Left kidney (tissue), 2 donors: ENCODE data around the gene PRM3. TPM values are rescaled to one million over a fixed set of nuclear protein-coding genes. Genes with fewer than 3 reads are reported as not detected.

Source experiments
- DNase-seq: peaks from one replicate; pipeline ENCODE4 v3.0.0-alpha.2; 2013
- polyA plus RNA-seq: library from polyadenylated mRNA; unstranded; fragments of 120-200 nt; gene quantifications from one replicate; pipeline ENCODE4 v1.2.1, GENCODE V29; 2013; ENCODE audit not compliant: insufficient read length

Gene PRM3
- polyA plus RNA-seq, 1 donor: not detected

DNA sequence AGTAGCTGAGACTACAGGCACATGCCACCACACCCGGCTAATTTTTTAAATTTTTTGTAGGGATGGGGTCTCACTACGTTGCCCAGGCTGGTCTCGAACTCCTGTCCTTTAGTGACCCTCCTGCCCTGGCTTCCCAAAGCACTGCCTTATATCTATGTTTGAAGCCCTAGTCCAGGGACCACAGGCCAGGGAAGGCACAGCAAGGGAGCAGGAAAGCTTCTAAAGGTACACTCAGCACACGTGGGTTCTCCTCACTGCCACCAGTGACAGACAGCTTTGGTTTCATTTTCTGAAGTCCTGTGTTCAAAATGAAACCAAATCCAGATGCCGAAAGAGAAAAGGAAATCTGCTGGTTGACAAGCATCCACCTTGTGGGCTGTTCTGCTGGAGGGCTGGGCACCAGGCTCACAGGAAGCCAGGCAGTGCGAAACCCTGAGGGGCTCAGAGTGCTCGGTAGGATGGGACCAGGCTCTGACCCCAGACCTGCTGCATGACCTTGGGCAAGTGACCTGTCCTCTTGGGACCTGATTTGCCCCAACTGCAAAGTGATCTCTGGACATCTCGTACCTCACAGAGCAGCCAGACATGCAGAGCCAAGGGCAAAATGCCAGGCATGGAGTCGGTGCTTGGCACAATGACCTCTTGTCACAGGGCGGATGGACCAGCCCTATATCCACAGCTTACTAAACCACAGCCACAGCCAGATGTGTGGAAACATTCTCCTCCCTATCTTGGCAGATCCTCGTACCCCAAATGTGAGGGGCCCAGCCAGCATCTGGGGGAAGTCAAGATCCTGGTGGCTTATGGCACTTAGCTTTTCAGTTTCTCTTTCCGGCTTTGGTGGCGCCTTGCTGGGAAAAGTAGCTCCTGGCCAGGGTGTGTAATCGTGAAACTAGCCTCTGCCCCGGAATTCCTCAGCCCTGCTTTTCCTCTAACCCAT, 14.6 kb downstream of the PRM3 start:
- DNase-seq: no peak

DNA sequence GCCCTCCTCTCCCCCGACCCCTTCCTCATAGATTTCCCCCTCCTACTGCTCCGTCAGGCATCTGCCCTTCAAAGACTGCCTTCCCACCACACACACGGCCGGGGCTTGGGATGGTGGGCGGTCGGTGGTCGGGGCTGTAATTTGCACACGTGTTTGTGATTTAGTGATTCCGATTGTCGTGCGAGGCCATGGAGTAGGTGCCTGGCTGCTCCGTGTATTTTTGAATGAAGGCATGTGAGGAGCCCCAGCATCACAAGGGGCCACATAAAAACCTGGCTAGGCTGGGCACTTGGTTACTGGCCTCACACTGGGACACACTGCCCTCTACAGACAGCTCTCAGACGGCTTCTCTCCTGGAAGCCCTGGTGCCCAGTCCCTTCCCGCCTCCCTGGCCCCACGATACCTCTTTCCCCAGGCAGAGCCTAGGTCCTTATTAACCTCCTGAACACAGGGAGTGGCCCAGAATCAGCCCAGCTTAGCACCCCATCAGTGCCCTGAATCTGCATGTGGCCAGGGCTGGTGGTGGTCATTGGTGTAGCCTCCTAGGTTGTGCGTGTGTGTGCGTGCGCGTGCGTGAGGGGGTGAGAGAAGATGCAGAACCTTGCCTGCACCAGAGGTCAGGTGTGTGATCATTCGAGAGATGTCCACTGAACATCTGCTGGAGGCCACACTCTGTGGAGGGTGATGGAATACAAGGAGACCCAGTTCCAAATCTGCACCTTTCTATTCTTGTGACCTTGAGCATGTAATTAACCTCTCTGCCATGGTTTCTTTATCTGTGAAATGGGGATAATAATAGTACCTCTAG, 16.1 kb downstream of the PRM3 start:
- peak; percentile 84 for DNase-seq

DNA sequence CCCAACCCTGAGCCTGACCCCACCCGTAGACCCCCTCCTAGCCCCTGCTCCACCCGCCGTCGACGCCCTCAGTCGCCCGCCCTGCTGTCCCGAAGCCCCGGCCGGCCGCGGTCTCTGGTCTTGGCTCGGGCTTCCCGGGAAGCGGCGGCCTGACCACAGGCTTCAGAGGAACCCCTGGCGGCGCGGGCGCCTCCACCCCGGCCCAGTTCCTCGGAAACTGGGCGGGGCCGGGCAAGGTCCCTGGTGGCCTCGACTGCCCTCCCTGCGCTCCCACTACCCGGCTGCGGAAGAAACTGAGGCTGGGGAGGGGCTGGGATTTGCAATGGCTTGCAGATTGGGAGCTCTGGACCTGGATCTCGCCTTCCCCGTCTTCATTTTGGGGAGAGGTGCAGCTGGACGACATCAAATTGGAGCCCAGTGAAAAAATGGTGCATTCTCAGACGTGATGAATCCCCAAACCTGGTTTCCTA, 16.7 kb downstream of the PRM3 start:
- DNase-seq: no peak

DNA sequence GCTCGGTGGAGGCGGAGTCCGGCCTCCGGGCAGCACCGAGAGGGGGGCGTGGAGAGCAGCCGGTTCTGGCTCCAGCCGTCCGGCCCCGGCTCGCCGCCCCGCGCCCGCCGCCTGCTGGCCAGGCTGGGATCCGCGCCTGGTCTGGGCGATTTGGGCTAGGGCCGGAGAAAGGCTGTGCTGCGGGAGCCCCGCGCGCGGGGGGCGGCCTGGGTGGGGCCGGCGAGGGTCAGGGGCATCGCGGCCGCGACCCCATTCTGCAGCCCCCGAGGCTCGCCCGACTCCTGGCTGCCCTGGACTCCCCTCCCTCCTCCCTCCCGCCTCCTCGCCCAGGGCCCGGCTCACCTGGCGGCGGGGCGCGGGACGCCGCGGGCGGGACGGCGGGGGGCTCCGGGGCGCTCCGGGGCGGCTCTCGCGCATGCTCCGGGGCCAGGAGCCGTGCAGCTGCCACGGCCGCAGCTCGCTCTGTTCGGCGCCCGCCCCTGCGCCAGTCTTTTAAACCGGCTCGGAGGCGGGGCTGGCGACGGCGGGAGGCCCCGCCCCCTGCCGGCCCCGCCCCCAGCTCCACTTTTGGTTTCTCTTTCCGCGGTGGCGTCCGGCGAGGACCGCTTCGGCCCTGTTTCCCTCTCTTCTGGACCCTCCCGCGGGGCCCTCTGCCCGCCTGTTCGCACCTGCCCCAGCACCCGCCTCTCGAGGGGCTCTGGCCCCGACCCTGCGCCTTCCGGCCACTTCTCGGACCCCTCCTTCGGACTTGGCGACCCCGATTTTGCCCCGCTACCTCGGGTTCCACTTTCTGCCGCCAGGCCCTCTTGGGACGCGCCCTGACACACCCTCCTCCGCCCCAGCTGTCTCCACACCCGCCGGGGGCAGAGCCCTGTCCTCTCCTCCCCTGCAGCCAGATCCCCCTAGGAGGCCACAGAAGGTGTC, 17.4 kb downstream of the PRM3 start, which contains the start of gene SOCS1:
Gene SOCS1 (minus strand): TSS at position 468 of the 924 bp plus-strand sequence. CDS start 726 bp downstream, outside the sequence.
- peak; percentile 87 for DNase-seq

DNA sequence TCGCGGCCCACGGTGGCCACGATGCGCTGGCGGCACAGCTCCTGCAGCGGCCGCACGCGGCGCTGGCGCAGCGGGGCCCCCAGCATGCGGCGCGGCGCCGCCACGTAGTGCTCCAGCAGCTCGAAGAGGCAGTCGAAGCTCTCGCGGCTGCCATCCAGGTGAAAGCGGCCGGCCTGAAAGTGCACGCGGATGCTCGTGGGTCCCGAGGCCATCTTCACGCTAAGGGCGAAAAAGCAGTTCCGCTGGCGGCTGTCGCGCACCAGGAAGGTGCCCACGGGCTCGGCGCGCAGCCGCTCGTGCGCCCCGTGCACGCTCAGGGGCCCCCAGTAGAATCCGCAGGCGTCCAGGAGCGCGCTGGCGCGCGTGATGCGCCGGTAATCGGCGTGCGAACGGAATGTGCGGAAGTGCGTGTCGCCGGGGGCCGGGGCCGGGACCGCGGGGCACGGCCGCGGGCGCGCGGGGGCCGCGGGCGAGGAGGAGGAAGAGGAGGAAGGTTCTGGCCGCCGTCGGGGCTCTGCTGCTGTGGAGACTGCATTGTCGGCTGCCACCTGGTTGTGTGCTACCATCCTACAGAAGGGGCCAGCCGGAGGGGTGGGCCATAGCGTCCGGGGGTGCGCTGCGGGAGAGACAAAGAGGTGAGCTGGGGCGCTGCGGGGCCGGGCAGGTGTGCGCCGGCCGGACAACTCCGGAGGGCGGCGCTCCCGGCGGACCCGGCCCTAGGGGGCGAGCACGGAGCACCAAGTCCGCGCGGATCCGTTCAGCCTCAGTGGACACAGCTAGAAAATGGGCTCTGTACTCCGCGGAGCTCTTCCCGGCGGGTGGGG, 18.3 kb downstream of the PRM3 start:
- peak; percentile 53 for DNase-seq

DNA sequence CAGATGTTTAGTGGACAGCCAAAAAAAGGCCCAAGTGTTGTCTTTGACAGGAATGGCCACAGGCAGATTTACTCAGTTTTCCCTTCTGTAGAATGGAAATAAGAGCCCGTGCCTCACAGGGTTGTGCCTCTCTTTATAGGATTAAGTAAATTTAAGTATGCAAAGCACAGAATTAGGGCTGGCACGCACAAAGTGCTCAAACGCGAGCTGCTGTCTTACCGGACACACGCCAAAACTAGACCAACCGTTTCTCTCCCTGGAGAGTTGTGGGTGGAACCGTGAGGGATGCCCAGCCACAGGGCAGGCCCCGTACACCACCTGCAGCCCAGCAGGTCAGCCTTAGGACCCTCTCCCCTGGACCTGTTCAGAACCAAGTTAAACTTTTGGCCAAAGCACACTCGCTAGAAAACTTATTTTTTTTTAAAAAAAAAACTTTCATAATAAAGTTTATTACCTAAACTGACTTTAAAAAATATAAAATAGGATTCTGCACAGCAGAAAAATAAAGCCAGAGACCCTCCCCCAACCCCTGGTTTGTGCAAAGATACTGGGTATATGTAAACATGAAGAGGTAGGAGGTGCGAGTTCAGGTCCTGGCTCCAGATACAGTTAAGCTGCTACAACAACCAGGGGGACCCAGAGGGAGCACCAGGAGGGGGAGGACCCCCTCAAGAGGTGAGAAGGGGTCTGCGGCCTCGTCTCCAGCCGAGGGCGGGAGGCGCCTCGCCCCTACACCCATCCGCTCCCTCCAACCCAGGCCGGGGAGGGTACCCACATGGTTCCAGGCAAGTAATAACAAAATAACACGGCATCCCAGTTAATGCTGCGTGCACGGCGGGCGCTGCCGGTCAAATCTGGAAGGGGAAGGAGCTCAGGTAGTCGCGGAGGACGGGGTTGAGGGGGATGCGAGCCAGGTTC, 19.2 kb downstream of the PRM3 start:
- no peak for DNase-seq

DNA sequence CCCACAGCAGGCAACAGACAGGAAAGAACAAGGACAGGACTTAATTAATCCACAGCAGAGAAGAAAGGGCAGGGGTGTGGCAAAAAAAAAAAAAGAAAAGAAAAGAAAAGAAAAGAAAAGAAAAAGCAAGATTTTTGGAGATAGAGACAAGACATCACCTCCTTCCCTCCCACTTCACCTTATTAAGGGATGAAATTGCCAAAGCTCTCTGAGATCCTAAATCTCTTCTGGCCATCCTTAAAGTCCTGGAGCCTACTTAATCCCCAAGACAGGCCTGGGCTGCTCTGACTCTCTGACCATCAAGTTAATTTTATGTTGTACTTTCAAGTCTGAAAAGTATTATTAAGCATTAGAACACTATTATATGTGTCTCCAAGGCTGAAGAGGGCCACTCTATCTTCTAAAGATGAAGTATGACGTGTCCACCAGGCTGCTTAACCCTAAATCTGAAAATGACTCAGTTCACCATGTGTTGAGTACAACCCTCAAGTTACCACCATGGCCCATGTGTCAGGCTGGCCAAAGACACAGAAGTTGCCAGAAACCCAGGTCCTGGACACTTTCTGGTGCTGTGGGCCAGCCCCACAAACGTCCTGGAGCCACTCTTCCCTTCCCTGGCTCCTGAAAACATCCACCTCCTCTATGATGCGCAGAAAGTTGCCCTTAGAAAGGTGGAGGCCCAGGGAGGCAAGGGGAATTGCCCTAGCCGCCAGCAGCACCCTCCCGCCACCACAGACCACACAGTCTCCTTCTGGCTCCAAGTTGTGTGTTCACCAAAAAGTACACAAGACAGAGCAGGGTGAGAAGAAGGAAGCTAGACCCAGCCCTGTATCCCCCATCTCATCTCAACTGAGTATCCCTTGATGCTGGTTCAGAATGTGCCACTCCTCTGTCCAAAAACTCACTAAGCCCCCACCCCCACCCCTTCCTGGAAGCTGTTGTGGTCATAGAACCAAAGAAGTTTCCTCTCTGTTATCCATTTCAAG, 20.1 kb downstream of the PRM3 start:
- DNase-seq: no peak

DNA sequence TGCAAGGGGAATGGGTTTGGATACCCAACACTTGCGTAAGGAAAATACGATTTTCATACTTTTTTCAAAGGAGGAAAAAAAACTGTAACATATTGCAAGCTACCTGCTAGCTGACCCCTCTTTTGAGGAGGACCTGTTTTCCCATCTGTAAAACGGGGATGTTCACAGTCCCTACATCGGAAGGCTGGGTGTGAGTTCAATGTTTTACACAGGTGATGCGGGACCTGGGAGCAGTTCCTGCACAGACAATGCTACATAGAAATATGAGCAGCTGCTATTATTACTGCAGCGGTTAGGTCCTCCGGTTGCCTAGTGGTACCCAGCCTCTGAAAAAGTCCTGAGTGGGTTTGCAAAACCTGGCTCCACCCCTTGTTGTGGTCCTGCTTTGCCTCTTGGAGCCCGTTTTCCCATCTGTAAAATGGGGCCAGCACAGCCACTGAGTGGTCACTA, 20.9 kb downstream of the PRM3 start:
- DNase-seq: no peak

DNA sequence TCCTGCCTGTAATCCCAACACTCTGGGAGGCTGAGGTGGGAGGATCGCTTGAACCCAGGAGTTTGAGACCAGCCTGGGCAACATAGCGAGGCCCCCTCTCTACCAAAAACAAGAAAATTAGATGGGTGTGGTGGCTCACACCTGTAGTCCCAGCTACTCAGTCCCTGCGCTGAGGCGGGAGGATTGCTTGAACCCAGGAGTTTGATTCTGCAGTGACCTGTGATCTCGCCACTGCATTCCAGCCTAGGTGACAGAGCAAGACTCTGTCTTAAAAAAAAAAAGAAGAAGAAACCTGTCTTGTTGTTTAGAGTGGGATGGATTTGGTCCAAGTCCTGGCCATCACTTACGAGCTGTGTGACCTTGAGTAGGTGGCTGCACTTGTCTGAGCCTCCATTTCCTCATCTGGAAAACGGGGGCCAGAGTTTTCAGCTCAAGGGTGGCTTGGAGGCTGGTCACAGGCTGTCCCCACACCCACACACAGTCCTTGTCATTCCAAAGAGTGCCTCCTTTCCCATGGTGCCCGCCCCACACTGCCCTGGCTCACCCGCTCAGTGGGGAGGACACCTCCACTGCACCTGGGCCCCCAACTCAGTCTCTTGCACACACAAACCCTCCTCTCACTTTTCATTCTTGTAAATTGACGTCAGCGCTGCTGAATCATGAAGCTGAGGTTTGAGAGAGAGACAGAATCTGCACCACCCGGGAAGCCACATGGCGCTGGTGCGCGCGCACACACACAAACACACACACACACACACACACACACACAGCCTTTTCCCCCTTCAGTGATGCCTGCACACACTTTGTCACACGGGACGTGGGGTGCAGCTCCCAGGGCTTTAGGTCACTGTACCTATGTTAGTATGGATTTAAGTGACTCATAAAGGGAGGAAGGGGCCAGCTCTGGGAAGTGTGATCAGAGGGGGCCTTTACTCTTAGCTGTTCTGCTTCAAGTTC, 21.6 kb downstream of the PRM3 start:
- DNase-seq: no peak

DNA sequence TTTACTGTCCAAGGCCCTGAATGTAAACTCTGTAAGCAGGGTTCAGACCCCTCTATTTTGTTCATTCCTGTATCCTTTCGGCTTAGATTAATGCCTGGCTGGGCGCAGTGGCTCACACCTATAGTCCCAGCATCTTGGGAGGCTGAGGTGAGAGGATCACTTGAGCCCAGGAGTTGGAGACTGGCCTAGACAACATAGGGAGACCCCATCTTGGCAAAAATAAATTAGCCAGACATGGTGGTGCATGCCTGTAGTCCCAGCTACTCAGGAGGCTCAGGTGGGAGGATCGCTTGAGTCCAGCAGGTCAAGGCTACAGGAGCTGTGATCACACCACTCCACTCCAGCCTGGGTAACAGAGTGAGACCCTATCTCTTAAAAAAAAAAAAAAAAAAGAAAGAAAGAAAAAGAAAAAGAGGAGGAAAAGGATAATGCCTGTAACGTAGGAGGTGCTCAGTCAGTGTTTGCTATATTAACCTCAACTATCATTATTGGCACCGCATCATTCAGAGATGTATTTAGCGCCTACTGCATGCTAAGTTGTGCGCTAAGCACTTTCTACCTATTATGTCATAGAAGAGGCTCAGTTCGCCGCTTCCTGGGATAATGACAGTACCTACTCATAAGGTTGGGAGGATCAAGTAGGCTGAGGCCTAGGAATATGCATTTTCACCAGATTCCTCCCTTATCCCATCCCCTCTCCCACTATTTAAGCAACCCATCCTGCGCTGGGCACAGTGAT, 22.5 kb downstream of the PRM3 start:
- no peak for DNase-seq

DNA sequence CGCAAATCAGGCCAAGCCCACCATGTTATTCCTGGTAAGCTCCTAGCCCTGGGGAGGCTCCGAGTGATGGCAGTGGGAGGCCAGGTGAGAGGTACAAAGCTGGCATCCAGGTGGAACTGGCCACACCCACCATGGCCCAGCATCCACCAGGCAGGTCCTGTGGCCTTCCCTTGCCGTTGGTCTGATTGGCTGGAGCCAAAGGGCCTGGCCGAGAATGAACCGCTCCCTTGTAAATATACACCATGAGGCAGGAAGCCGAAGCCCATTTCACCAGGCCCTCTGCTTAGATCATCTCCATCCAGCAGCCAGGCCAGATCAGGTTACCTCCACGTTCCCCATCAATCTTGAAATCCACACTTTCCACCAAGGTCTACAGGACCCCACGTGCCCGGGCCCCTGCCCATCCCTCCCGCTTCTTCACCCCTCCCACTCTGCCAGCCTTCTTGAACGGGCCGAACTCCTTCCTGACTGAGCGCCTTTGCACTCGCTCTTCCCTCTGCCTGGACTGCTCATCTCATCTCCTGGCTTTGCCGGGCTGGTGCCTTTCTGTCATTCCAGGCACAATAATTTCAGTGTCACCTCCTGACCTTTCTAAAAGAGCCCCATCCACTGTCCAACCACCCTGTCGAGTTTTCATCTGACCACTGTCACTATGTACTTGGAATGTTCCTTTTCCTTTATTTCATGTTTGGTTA, 23.2 kb downstream of the PRM3 start:
- DNase-seq: peak; percentile 66

DNA sequence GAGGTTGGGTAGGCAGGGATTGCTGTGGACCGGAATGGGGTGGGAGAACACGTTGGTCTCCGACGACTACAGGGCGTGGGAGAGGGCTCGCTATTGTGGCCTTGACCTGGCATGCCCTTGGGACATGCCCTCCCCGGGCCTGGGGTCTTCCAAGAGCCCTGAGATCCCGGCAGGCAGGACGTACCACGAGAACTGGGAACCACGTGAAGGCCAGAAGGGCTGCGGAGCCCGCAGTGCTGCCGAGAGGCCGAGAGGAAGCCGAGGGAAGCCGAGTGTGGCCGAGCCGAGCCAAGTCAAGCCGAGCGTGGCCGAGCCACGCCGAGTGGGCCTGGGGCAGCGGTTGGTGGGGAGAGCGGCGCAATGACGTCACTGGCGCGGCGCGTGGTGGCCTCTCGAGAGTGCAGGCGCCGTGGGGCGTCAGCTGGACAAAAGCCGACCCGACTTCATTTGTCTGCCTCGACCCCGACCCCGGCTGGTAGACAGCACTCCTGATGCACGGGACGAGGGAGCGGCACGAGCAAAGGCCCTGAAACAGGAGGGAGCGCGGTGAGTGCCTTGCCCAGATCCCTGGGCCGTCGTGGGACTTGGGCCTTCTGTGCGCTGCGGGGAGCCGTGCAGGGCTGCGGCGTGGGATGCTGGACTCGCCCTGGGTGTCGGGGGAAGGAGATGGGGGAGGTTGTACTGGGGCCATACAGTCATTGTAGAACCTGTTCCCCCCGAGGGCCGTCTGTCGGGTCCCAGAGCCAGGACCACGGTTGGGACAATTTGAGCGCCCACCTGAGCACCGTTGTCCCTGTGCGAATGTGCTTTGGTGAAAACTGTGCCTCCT, 24.0 kb downstream of the PRM3 start:
- no peak for DNase-seq

DNA sequence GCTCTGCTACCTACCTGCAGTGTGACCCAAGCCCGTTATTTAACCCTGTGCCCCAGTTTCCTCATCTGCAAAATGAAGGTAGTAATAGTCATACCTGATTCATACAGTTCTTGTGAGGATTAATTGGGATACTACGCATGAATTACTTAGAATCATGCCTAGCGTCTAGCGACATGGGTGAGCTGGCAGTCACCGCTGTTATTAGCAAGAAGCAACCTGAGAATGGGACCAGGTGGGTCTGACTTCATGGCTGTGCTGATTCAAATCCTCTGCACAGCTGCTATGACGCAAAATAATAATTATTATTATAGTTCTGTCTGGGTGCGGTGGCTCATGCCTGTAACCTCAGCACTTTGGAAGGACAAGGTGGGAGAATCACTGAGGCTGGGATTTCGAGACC, 25.3 kb downstream of the PRM3 start:
- DNase-seq: no peak

DNA sequence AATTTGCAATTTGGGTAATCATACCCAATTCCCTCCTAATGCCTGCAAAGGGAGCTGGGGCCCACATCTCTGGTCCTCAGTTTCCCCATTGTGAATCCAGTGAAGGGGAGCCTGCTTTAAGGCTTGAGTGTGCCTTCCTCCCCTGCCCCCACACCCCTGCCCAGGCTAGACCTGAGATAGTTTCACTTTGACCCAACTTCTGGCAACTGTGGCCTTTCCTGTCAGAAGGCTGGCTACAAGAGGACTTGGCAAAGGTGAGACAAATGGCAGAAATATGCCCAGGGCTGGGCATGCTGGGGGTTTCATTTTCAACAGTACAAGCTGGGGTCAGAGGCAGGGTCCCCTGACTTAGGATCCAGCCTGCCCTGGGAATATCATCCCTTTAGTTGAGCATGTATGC, 27.4 kb downstream of the PRM3 start:
- no peak for DNase-seq

DNA sequence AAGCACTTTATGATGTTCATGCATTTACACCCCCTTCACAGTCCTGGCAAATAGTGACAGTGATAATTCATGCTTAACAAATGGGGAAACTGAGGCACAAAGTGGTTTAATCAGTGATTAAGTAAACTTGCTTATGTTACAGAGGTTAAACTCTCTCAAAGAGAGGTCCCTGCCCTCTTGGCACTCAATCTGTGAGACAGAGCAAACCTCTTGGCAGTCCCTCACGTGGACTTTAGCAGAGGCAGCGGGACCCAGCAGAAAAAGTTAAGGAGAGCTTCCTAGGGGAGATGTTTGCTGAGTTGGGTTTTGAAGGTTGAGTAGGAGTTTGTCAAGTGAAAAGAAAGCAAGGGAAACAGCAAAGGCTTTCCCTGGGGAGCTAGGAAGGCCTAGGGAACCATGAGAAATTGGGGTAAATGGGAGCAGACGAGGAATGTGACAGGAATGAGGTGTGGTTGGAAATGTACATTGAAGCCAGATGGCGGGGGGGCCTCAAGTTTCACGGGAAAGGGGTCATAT, 28.1 kb downstream of the PRM3 start:
- no peak for DNase-seq
